Natural killer cell (primary cell): ENCODE measurements around the gene BMERB1. TPM values are rescaled to one million over a fixed set of nuclear protein-coding genes. Genes with fewer than 3 reads are reported as not detected.
"Not testable (repeated sequence)": the region's sequence is repeated elsewhere in the genome, so short reads cannot be mapped to it uniquely, and the experiment has no call there.

ENCODE experiments used
- ATAC-seq, 3 donors: fragments of 150-1000 bp in 2 of 3; fragments of 200-7000 bp in 1 of 3; cut with Tn5 transposase; 1 replicate in 1 of 3; 2 replicates in 2 of 3; pipeline ENCODE4 v1.10.0; 2021; ENCODE audit warnings: mild to moderate bottlenecking in 2 of 3, moderate library complexity in 2 of 3
- DNase-seq, 2 donors: peaks; one replicate each; pipeline versions ENCODE4 v3.0.0 to v3.0.0-alpha.2; 2013 to 2021; ENCODE audit warnings: mixed read lengths in 1 of 2
- H3K27ac ChIP-seq: one replicate; pipeline ENCODE4 v1.5.1; 2013; ENCODE audit warnings: mild to moderate bottlenecking, low read length
- H3K27me3 ChIP-seq: one replicate; pipeline ENCODE4 v1.6.1; 2013; ENCODE audit warnings: low read length; ENCODE audit not compliant: control insufficient read depth, insufficient read depth
- H3K36me3 ChIP-seq: one replicate; pipeline ENCODE4 v1.6.1; 2013; ENCODE audit warnings: low read length; ENCODE audit not compliant: control insufficient read depth, insufficient read depth
- H3K4me1 ChIP-seq: one replicate; pipeline ENCODE4 v1.6.1; 2013; ENCODE audit warnings: low read length; ENCODE audit not compliant: control insufficient read depth, insufficient read depth
- H3K4me3 ChIP-seq: one replicate; pipeline ENCODE4 v1.5.1; 2013; ENCODE audit warnings: low read length
- H3K9me3 ChIP-seq: one replicate; pipeline ENCODE4 v1.6.1; 2013; ENCODE audit warnings: low read length; ENCODE audit not compliant: control insufficient read depth, insufficient read depth
- H3K27ac Mint-ChIP-seq, 2 donors: one replicate each; pipeline ENCODE4 v1.8.0; 2022; ENCODE audit warnings: mild to moderate bottlenecking in 2 of 2, mixed read lengths in 2 of 2, moderate library complexity in 1 of 2
- H3K27me3 Mint-ChIP-seq, 2 donors: one replicate each; pipeline ENCODE4 v1.8.0; 2022; ENCODE audit warnings: low read depth in 2 of 2, mixed read lengths in 2 of 2
- H3K36me3 Mint-ChIP-seq: one replicate; pipeline ENCODE4 v1.8.0; 2022; ENCODE audit warnings: mixed read lengths
- H3K4me1 Mint-ChIP-seq, 2 donors: one replicate each; pipeline ENCODE4 v1.8.0; 2022; ENCODE audit warnings: mixed read lengths in 2 of 2
- H3K4me3 Mint-ChIP-seq: one replicate; pipeline ENCODE4 v1.8.0; 2022; ENCODE audit warnings: mild to moderate bottlenecking, moderate library complexity, mixed read lengths
- H3K9me3 Mint-ChIP-seq, 2 donors: one replicate each; pipeline ENCODE4 v1.8.0; 2022; ENCODE audit warnings: mixed read lengths in 2 of 2
- WGBS: methylation state at CpG from one replicate; pipeline ENCODE4 v1.1.7; 2013; ENCODE audit warnings: missing lambda C conversion rate; ENCODE audit not compliant: insufficient coverage; 5-methylcytosine and 5-hydroxymethylcytosine counted together
- intact Hi-C: fragments of 100-400 bp; cut with micrococcal nuclease; formaldehyde crosslinking; loops from one replicate; pipeline ENCODE4 v1.14.2; 2022
- total RNA-seq, 4 donors: library from RNA; stranded (reverse); fragments of 120-200 nt in 1 of 4; gene quantifications; one replicate each; pipeline versions ENCODE4 v1.2.3 to v1.2.4, GENCODE V29; 2013 to 2022
- TF ChIP-seq, protein P1 (sequence below): fragments of 200-600 bp; IDR thresholded peaks from one replicate; pipeline ENCODE4 v1.8.0; 2022; ENCODE audit warnings: antibody characterized with exemption

Gene BMERB1
- 1 to 10 TPM; 3.7 to 6.7 (median 4.5) TPM for total RNA-seq
- 4.1 TPM for total RNA-seq (2013)

DNA sequence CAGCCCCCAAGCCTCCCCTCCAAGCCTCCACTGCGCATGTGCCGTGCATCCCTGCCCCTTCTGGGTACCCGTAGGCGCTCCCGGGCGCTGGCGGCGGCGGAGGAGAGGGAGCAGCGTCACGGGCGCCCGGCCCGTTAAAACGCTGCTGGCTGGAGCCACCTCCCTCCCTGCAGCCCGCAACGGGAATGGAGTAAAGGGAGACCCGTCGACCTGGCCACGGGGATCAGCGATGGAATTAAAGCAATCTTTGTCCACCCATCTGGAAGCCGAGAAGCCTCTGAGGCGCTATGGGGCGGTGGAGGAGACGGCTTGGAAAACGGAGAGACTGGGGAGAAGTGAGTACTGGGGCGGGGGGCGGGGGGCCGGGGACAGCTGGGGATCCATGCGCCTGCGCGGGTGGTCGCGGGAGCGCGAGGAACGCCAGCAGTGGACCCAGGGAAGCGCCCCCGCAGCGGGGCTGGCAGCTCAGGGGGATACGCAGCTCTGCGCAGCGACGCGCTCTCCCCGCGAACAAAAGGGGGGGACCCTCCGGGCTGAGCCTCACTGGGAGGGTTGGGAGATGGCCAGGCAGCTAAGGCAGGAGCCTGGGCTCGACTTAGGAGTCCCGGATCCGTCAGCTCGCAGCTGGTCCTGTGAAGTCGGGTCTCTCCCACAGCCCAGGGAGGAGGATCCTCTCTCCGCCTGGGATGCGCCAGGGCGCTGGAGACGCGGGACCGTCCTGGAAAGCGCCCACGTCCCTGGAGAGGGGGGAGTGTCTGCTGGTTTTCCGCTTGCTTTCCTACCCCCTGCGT is at the start of gene BMERB1:
TSS of gene BMERB1 (plus strand) at position 164 of the 791 bp plus-strand sequence. CDS start at position 230, 66 bp downstream.
- H3K27me3 Mint-ChIP-seq, result peaks cover 21 to 23% of the 10 kb centered on the region in 2 donors
- peaks cover 17 to 20% of the 10 kb centered on the region in 2 donors for H3K4me1 Mint-ChIP-seq
- intact Hi-C loops, result no loop called here

DNA sequence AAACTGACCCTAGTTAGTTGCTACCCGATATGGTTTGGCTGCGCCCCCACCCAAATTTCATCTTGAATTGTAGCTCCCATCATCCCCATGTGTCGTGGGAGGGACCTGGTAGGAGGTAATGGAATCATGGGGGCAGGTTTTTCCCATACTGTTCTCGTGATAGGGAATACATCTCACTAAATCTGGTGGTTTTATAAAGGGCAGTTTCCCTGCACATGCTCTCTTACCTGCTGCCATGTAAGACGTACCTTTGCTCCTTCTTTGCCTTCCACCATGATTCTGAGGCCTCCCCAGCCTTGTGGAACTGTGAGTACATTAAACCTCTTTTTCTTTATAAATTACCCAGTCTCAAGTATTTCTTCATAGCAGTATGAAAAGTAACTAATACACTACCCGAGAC is 46.3 kb upstream of the BMERB1 start:
- H3K9me3 Mint-ChIP-seq, H3K27ac Mint-ChIP-seq, H3K4me3 Mint-ChIP-seq, H3K36me3 ChIP-seq, H3K36me3 Mint-ChIP-seq, H3K27me3 ChIP-seq, H3K9me3 ChIP-seq, H3K27ac ChIP-seq, intact Hi-C loops, H3K4me3 ChIP-seq, H3K4me1 ChIP-seq, DNase-seq, ATAC-seq: not testable (repeated sequence)
- Mint-ChIP-seq H3K4me1 (peaks cover 10 to 16% of the 10 kb centered on the region in 2 donors), H3K27me3 (peaks cover 7 to 14% of the 10 kb centered on the region in 2 donors)
- WGBS, result 87% methylated on average over 4 of the region's 6 CpGs

More for the DNA sequence above, at the start of gene BMERB1:
- H3K27me3 ChIP-seq, result peaks cover 8% of the 10 kb centered on the region
- H3K9me3 Mint-ChIP-seq, result no peaks in the 10 kb centered on the region
- H3K9me3 ChIP-seq, result no peaks in the 10 kb centered on the region
- H3K36me3 Mint-ChIP-seq, result no peaks in the 10 kb centered on the region
- no peak within 1 kb of the TSS for H3K27ac ChIP-seq
- TF ChIP-seq, protein P1, sequence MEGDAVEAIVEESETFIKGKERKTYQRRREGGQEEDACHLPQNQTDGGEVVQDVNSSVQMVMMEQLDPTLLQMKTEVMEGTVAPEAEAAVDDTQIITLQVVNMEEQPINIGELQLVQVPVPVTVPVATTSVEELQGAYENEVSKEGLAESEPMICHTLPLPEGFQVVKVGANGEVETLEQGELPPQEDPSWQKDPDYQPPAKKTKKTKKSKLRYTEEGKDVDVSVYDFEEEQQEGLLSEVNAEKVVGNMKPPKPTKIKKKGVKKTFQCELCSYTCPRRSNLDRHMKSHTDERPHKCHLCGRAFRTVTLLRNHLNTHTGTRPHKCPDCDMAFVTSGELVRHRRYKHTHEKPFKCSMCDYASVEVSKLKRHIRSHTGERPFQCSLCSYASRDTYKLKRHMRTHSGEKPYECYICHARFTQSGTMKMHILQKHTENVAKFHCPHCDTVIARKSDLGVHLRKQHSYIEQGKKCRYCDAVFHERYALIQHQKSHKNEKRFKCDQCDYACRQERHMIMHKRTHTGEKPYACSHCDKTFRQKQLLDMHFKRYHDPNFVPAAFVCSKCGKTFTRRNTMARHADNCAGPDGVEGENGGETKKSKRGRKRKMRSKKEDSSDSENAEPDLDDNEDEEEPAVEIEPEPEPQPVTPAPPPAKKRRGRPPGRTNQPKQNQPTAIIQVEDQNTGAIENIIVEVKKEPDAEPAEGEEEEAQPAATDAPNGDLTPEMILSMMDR, result no peak
- peak; percentile 19 to 55 for DNase-seq
- under 1% methylated on average over 58 of the region's 63 CpGs for whole genome bisulfite sequencing
- peak within 1 kb of the TSS; percentile 78 for H3K4me3 Mint-ChIP-seq
- no peaks in the 10 kb centered on the region for H3K36me3 ChIP-seq
- peaks cover 15% of the 10 kb centered on the region for H3K4me1 ChIP-seq
- no peak within 1 kb of the TSS for H3K27ac Mint-ChIP-seq
- H3K4me3 ChIP-seq, result peak within 1 kb of the TSS; percentile 37
- peak in 2 of 3 donors; percentile 68 to 69 for ATAC-seq

DNA sequence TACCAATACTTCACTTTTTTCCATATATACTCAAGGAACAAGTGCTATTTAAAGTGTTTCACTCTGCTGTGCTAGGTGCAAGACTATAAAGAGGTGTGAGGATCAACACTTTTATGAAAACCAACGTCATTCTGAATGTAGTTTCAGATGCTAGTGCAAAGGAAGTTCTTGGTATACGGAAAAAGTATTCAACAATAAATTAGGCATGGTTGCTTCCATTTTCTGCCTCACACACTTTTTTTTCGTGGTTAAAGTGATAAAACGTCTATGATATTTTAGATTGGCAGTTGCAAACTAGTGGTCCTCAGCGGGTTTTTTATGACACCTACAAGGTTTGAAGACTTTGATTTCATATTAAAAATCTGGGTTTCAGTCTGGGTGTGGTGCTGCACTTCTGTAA is 44.5 kb upstream of the BMERB1 start:
- peak overlapping the region; percentile 35 for H3K4me3 Mint-ChIP-seq
- intact Hi-C loops, ATAC-seq, H3K4me1 ChIP-seq, H3K9me3 Mint-ChIP-seq, H3K27ac ChIP-seq, H3K9me3 ChIP-seq, H3K4me3 ChIP-seq, H3K36me3 ChIP-seq, H3K36me3 Mint-ChIP-seq, H3K27me3 ChIP-seq: not testable (repeated sequence)
- H3K27ac Mint-ChIP-seq, result peak overlapping the region; percentile 65 to 83
- peaks cover 10 to 16% of the 10 kb centered on the region in 2 donors for H3K4me1 Mint-ChIP-seq
- H3K27me3 Mint-ChIP-seq, result peaks cover 11 to 24% of the 10 kb centered on the region in 2 donors
- WGBS, result 40% methylated on average over 5 of the region's 5 CpGs
- DNase-seq, result peak in 1 of 2 donors; percentile 37

DNA sequence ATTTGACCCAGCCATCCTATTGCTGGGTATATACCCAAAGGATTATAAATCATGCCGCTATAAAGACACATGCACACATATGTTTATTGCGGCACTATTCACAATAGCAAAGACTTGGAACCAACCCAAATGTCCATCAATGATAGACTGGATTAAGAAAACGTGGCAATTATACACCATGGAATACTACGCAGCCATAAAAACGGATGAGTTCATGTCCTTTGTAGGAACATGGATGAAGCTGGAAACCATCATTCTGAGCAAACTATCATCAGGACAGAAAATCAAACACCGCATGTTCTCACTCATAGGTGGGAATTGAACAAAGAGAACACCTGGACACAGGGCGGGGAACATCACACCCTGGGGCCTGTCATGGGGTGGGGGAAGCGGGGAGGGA is 41.4 kb upstream of the BMERB1 start:
- H3K27me3 ChIP-seq, H3K27ac Mint-ChIP-seq, intact Hi-C loops, H3K36me3 Mint-ChIP-seq, DNase-seq, H3K9me3 Mint-ChIP-seq, H3K36me3 ChIP-seq, H3K4me1 ChIP-seq, H3K4me3 Mint-ChIP-seq, H3K4me3 ChIP-seq, ATAC-seq, H3K27ac ChIP-seq, H3K9me3 ChIP-seq: not testable (repeated sequence)
- peaks cover 10 to 16% of the 10 kb centered on the region in 2 donors for H3K4me1 Mint-ChIP-seq
- WGBS, result 97% methylated on average over 3 of the region's 8 CpGs
- peaks cover 16 to 26% of the 10 kb centered on the region in 2 donors for H3K27me3 Mint-ChIP-seq

DNA sequence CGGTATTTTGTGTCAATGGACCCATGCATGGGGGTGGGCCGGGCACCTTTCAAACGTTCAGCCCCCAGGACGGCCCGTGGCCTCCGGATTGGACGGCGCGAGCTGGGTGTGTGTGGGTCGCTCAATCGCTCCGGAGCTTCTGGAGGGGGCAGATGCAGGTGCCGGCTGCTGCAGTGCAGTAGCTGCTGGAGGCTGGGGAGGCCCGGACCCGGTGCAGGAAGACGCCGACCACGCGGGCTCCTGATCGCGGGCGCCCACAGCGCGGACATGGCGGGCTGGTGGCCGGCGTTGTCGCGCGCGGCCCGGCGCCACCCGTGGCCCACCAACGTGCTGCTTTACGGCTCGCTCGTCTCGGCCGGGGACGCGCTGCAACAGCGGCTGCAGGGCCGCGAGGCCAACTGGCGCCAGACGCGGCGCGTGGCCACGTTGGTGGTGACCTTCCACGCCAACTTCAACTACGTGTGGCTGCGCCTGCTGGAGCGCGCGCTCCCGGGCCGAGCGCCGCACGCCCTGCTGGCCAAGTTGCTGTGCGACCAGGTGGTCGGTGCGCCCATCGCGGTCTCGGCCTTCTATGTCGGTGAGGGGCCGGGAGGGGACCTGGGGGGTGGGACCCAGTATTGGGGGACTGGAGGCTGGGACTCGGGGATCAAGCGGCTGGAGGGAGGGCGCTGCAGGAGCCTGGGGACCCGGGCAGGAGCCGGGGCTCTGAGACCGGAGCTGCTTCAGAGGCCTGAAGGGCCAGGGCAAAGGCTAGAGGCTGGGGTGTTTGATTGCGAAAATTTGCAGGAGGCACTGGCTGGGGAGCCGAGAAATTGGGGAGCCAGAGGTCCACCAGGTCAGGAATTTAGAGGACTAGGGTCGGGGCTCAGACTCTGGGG is 38.5 kb upstream of the BMERB1 start, which contains the start of gene MPV17L:
TSS of gene MPV17L (plus strand) at position 124 of the 878 bp plus-strand sequence. CDS start at position 268, 144 bp downstream.
- H3K27ac ChIP-seq, H3K27me3 ChIP-seq, H3K36me3 Mint-ChIP-seq, intact Hi-C loops, H3K4me1 ChIP-seq, H3K9me3 ChIP-seq, H3K9me3 Mint-ChIP-seq, H3K36me3 ChIP-seq, H3K4me1 Mint-ChIP-seq, H3K4me3 ChIP-seq, DNase-seq, H3K27ac Mint-ChIP-seq: not testable (repeated sequence)
- WGBS, result 6% methylated on average over 79 of the region's 79 CpGs
- Mint-ChIP-seq H3K4me3 (peak within 1 kb of the TSS; percentile 45), H3K27me3 (peaks cover 16 to 24% of the 10 kb centered on the region in 2 donors)
- peak in 1 of 3 donors; percentile 58 for ATAC-seq

DNA sequence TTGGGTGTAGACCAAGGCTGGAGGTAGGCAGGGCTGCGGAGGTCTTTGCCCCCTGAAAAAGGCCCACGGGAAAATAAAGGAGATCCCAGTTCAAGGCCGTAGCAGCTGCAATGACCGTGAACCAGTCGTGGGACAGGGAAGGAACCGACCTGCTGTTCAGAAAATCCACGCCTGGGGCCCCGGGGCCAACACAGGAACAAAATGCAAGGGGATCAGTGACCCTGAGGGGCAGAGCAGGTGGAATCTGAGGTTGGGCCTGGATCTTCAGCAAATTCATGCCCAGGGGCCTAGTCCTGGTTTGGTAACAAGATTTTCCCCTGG is 37.9 kb upstream of the BMERB1 start:
- H3K36me3 Mint-ChIP-seq, H3K9me3 ChIP-seq, ATAC-seq, H3K36me3 ChIP-seq, H3K27ac Mint-ChIP-seq, H3K4me1 ChIP-seq, DNase-seq, H3K27me3 ChIP-seq, H3K4me1 Mint-ChIP-seq, H3K27ac ChIP-seq, H3K9me3 Mint-ChIP-seq, H3K4me3 ChIP-seq, intact Hi-C loops, H3K4me3 Mint-ChIP-seq: not testable (repeated sequence)
- H3K27me3 Mint-ChIP-seq, result peaks cover 16 to 24% of the 10 kb centered on the region in 2 donors
- WGBS, result 87% methylated on average over 8 of the region's 8 CpGs
